Measurements from ENCODE around the gene EPS8.

- TF ChIP-seq EZH2 (IDR thresholded peaks at IDR 0.05) (no peak), POLR2AphosphoS5 (IDR thresholded peaks at IDR 0.05; ENCODE audit: borderline replicate concordance, low read depth, low read length) (no peak), FOXP2 (optimal IDR thresholded peaks at IDR 0.05; ENCODE audit: control extremely low read depth, extremely low read length, insufficient read depth) (no peak)
Observed at GRCh38 chr12:15662303-15662980, 126.7 kb downstream of the EPS8 start.

Data from SK-N-MC (cell line).